ENCODE data around the gene GRWD1. TPM values are rescaled to one million over a fixed set of nuclear protein-coding genes. Genes with fewer than 3 reads are reported as not detected.

The GRWD1 gene
- polyA plus RNA-seq, 1 experiment, result 20.0 TPM

DNA sequence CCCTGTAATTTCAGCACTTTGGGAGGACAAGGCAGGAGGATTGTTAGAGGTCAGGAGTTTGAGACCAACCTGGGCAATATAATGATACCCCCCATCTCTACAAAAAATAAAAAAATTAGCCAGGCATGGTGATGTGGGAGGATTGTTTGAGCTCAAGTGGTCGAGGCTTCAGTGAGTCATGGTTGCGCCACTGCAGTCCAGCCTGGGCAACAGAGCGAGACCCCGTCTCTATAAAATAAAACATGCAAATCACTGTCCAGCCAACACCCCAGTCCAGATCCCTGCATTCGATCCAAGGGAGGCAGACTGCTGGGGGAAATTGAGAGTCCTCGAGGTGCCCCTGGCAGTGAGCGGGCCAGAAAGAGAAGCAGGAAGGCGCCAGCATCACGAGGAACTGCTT, 30.4 kb downstream of the GRWD1 start:
- DNase-seq (ENCODE audit: low read depth), result no peak
- ChIA-PET POLR2A (no interaction called here), CTCF (interaction anchor here (0.6 to 1.2 kb wide), 2 partner anchors 8 to 14 kb away, joined by 3 read pairs; no protein-coding TSS in a partner anchor)
- TF ChIP-seq, protein P1, sequence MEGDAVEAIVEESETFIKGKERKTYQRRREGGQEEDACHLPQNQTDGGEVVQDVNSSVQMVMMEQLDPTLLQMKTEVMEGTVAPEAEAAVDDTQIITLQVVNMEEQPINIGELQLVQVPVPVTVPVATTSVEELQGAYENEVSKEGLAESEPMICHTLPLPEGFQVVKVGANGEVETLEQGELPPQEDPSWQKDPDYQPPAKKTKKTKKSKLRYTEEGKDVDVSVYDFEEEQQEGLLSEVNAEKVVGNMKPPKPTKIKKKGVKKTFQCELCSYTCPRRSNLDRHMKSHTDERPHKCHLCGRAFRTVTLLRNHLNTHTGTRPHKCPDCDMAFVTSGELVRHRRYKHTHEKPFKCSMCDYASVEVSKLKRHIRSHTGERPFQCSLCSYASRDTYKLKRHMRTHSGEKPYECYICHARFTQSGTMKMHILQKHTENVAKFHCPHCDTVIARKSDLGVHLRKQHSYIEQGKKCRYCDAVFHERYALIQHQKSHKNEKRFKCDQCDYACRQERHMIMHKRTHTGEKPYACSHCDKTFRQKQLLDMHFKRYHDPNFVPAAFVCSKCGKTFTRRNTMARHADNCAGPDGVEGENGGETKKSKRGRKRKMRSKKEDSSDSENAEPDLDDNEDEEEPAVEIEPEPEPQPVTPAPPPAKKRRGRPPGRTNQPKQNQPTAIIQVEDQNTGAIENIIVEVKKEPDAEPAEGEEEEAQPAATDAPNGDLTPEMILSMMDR (IDR thresholded peaks at IDR 0.05; ENCODE audit: insufficient read depth, low read depth, low read length), result no peak
- H3K27me3 ChIP-seq (ENCODE audit: control insufficient read depth, insufficient read depth, low read length), result no peaks in the 10 kb centered on the region
- peaks cover 51% of the 10 kb centered on the region for H3K36me3 ChIP-seq (ENCODE audit: control insufficient read depth, insufficient read depth, low read length)
- H3K4me3 ChIP-seq (ENCODE audit: low read depth, low read length), result no peak overlapping the region

GRCh38 chr19:48477067-48477685, 31.4 kb downstream of the GRWD1 start:
- H3K36me3 ChIP-seq (ENCODE audit: control insufficient read depth, insufficient read depth, low read length), result peaks cover 46% of the 10 kb centered on the region
- DNase-seq (ENCODE audit: low read depth), result no peak
- ChIA-PET CTCF (no interaction called here), POLR2A (no interaction called here)
- TF ChIP-seq, protein P1 (IDR thresholded peaks at IDR 0.05; ENCODE audit: insufficient read depth, low read depth, low read length), result no peak
- no peaks in the 10 kb centered on the region for H3K27me3 ChIP-seq (ENCODE audit: control insufficient read depth, insufficient read depth, low read length)
- no peak overlapping the region for H3K4me3 ChIP-seq (ENCODE audit: low read depth, low read length)

GRCh38 chr19:48477698-48478338, 32.0 kb downstream of the GRWD1 start:
- CTCF ChIA-PET, result no interaction called here
- no peak overlapping the region for H3K4me3 ChIP-seq (ENCODE audit: low read depth, low read length)
- POLR2A ChIA-PET, result no interaction called here
- peaks cover 44% of the 10 kb centered on the region for H3K36me3 ChIP-seq (ENCODE audit: control insufficient read depth, insufficient read depth, low read length)
- no peak for DNase-seq (ENCODE audit: low read depth)
- TF ChIP-seq, protein P1 (IDR thresholded peaks at IDR 0.05; ENCODE audit: insufficient read depth, low read depth, low read length), result no peak
- no peaks in the 10 kb centered on the region for H3K27me3 ChIP-seq (ENCODE audit: control insufficient read depth, insufficient read depth, low read length)

DNA sequence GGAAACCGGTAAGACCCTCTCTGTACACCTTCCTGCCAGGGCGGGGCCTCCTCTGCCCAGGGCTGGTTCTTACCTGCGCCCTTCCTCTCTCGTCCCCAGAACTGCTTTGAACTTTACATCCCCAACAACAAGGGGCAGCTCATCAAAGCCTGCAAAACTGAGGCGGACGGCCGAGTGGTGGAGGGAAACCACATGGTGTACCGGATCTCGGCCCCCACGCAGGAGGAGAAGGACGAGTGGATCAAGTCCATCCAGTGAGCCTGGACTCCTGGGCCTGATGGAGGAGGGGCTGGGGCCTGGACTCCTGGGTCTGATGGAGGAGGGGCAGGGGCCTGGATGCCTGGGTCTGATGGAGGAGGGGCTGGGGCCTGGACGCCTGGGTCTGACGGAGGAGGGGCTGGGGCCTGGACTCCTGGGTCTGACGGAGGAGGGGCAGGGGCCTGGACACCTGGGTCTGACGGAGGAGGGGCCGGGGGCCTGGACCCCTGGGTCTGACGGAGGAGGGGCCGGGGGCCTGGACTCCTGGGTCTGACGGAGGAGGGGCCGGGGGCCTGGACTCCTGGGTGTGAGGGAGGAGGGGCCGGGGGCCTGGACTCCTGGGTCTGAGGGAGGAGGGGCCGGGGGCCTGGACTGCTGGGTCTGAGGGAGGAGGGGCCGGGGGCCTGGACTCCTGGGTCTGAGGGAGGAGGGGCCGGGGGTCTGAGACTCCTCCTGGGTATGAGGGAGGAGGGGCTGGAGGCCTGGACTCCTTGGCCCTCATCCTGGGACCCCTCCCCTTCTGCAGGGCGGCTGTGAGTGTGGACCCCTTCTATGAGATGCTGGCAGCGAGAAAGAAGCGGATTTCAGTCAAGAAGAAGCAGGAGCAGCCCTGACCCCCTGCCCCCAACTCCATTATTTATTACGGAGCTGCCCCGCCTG, 32.8 kb downstream of the GRWD1 start:
- no peak for DNase-seq (ENCODE audit: low read depth)
- TF ChIP-seq, protein P1 (IDR thresholded peaks at IDR 0.05; ENCODE audit: insufficient read depth, low read depth, low read length), result no peak
- CTCF ChIA-PET, result interaction anchor here (1.0 to 3.7 kb wide), 3 partner anchors 8 to 87 kb away, joined by 3 to 25 read pairs (median 8); partner anchors contain the start of gene KDELR1
- H3K36me3 ChIP-seq (ENCODE audit: control insufficient read depth, insufficient read depth, low read length), result peaks cover 36% of the 10 kb centered on the region
- POLR2A ChIA-PET, result no interaction called here
- no peak overlapping the region for H3K4me3 ChIP-seq (ENCODE audit: low read depth, low read length)
- no peaks in the 10 kb centered on the region for H3K27me3 ChIP-seq (ENCODE audit: control insufficient read depth, insufficient read depth, low read length)

- no peaks in the 10 kb centered on the region for H3K27me3 ChIP-seq (ENCODE audit: control insufficient read depth, insufficient read depth, low read length)
- no peak for DNase-seq (ENCODE audit: low read depth)
- TF ChIP-seq, protein P1 (IDR thresholded peaks at IDR 0.05; ENCODE audit: insufficient read depth, low read depth, low read length), result no peak
- POLR2A ChIA-PET, result no interaction called here
- CTCF ChIA-PET, result interaction anchor here (1.0 to 3.7 kb wide), 4 partner anchors 9 to 107 kb away, joined by 3 to 25 read pairs (median 6); partner anchors contain the start of gene KDELR1
- no peak overlapping the region for H3K4me3 ChIP-seq (ENCODE audit: low read depth, low read length)
- peaks cover 25% of the 10 kb centered on the region for H3K36me3 ChIP-seq (ENCODE audit: control insufficient read depth, insufficient read depth, low read length)
Measured at GRCh38 chr19:48479686-48480085, 33.9 kb downstream of the GRWD1 start.

All from BJ (cell line).